K562 (cell line): Measurements from ENCODE around the gene RSRP1. TPM values are rescaled to one million over a fixed set of nuclear protein-coding genes. Genes with fewer than 3 reads are reported as not detected.

ENCODE experiments used
- BACH1 ChIP-seq: fragments of 200-800 bp; sonication (Bioruptor generic); IDR thresholded peaks from 2 replicates; pipeline ENCODE4 v1.6.1; 2016; ENCODE audit warnings: missing genetic modification characterization, missing compliant biosample characterization
- CC2D1A ChIP-seq: fragments of 450-650 bp; IDR thresholded peaks from 2 replicates; pipeline ENCODE4 v1.6.1; 2017; ENCODE audit warnings: mild to moderate bottlenecking
- CREBBP ChIP-seq: IDR thresholded peaks from one replicate; pipeline ENCODE4 v1.6.1; 2012; ENCODE audit warnings: low read depth, mild to moderate bottlenecking, control low read depth, inconsistent platforms, low read length
- FOXK1 ChIP-seq: sonication (generic); formaldehyde crosslinking; IDR thresholded peaks from 2 replicates; pipeline ENCODE4 v1.8.0; 2022; ENCODE audit warnings: missing genetic modification reagents, mild to moderate bottlenecking, borderline replicate concordance
- KDM1A ChIP-seq, 2 experiments: fragments of 450-650 bp; IDR thresholded peaks; 2 replicates each; pipeline ENCODE4 v1.6.1; 2016; ENCODE audit warnings: mild to moderate bottlenecking in 2 of 2
- MNT ChIP-seq, 2 experiments: fragments of 450-650 bp; conservative IDR thresholded peaks; 2 replicates each; pipeline ENCODE4 v1.6.1; 2017; ENCODE audit warnings: mild to moderate bottlenecking in 2 of 2, moderate library complexity in 2 of 2
- POLR2AphosphoS2 ChIP-seq: IDR thresholded peaks from 2 replicates; pipeline ENCODE4 v1.6.1; 2012; ENCODE audit warnings: low read length, improper control_type of control experiment
- PRPF4 ChIP-seq: fragments of 200-400 bp; formaldehyde crosslinking; IDR thresholded peaks from one replicate; pipeline ENCODE4 v1.6.1; 2017; ENCODE audit warnings: low read length, low read depth, mild to moderate bottlenecking; ENCODE audit not compliant: insufficient read depth, poor library complexity, severe bottlenecking
- RBM25 ChIP-seq: fragments of 200-400 bp; formaldehyde crosslinking; IDR thresholded peaks from 2 replicates; pipeline ENCODE4 v1.6.1; 2018; ENCODE audit warnings: low read length, low read depth, moderate library complexity; ENCODE audit not compliant: severe bottlenecking
- RFX5 ChIP-seq: IDR thresholded peaks from 2 replicates; pipeline ENCODE4 v1.6.1; 2011; ENCODE audit warnings: low read depth, mild to moderate bottlenecking, improper control_type of control experiment, low read length
- SMARCA4 ChIP-seq: fragments of 450-650 bp; IDR thresholded peaks from 2 replicates; pipeline ENCODE4 v1.6.1; 2016
- polyA plus RNA-seq, 8 experiments: library from polyadenylated mRNA; depleted of rRNA in 4 of 8; stranded (reverse) in 5 of 8; unstranded in 3 of 8; fragments of >200 nt; fragmentation: Nextera tagmentation in 2 of 8; fragmentation: Illumina TruSeq in 1 of 8; extraction: Ambion mirVana in 2 of 8; extraction: Trizol in 1 of 8; gene quantifications; 2 replicates each; pipeline versions ENCODE4 v1.2.1 to v1.2.3, GENCODE V29; 2011 to 2014; ENCODE audit warnings: inconsistent platforms in 1 of 8, missing spikeins in 1 of 8
- total RNA-seq, 7 experiments: library from RNA; depleted of rRNA in 6 of 7; stranded (reverse); fragments of >200 nt in 6 of 7; fragmentation: Illumina TruSeq in 2 of 7; extraction: Trizol in 2 of 7; gene quantifications; 2 replicates each; pipeline versions ENCODE4 v1.2.1 to v1.2.3, GENCODE V29; 2011 to 2021; ENCODE audit warnings: low replicate concordance in 1 of 7
- TF ChIP-seq, protein P1 (sequence below): fragments of 450-650 bp; formaldehyde crosslinking; IDR thresholded peaks from 2 replicates; pipeline ENCODE4 v1.4.0; 2020; ENCODE audit warnings: mild to moderate bottlenecking, moderate library complexity
- TF ChIP-seq, protein P2 (sequence below), 2 experiments: fragments of 250-450 bp in 1 of 2; fragments of 450-650 bp in 1 of 2; sonication (Bioruptor Pico) in 1 of 2; IDR thresholded peaks; 2 replicates each; pipeline versions ENCODE4 v1.6.1 to v1.8.0; 2016 to 2021; ENCODE audit warnings: mild to moderate bottlenecking in 2 of 2, moderate library complexity in 2 of 2, missing compliant biosample characterization in 1 of 2, missing genetic modification characterization in 1 of 2

Gene RSRP1
- total and polyA plus RNA-seq, 9 of the 15 experiments (the other 6 are each of a cell fraction or from before 2014, with no cell fraction given) = 27.2 to 283 (median 146) TPM

DNA sequence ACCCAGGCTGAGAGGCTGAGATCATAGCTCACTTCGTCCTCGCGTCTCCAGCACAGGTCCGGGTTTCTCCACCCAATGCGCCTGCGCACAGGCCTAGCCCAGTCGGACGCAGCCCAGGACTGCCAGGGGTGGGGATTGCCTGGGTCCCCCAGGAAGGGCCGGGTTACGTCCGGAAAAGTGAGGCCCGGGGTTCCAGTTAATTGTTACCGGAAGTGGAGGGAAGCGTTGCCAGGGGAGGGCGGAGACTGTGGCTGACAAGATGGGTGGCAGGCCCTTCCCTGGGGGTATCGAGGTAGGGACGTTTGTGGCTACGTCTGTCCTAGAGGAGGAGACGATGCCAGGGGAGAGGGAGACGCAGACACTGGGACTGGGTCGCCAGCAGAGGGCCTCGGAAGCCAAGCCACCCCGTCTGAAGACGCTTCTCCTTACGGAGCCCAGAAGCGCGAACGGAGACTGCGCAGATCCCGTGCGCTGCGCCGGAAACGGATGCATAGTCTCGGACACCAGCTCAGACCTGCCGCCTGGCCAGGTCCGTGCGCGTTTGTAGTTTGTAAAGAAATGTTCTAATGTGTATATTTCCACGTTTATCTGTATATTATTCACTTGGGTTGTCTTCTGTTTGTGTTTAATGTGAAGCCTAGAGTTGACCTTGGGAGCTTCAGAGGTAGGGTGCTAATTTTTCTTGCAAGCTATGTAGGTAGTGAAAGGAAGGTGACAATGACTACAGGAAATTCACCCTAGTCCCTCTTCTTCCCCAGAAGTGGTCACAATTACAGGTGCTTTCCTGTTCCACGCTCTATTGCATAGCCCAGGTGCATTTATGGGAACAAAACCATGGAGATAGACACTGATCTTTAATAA lies 7.3 kb downstream of the RSRP1 start (continued):
- TF ChIP-seq, protein P1, sequence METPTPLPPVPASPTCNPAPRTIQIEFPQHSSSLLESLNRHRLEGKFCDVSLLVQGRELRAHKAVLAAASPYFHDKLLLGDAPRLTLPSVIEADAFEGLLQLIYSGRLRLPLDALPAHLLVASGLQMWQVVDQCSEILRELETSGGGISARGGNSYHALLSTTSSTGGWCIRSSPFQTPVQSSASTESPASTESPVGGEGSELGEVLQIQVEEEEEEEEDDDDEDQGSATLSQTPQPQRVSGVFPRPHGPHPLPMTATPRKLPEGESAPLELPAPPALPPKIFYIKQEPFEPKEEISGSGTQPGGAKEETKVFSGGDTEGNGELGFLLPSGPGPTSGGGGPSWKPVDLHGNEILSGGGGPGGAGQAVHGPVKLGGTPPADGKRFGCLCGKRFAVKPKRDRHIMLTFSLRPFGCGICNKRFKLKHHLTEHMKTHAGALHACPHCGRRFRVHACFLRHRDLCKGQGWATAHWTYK (CRISPR knock-in tag) = peak; percentile 35
- no peak for TF ChIP-seq PRPF4
- TF ChIP-seq CREBBP = no peak
- TF ChIP-seq, protein P2, sequence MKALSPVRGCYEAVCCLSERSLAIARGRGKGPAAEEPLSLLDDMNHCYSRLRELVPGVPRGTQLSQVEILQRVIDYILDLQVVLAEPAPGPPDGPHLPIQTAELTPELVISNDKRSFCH (CRISPR knock-in tag; IDR thresholded peaks at IDR 0.05) = no peak
- TF ChIP-seq, protein P2 (tag; IDR thresholded peaks at IDR 0.05) = peak; percentile 74
- TF ChIP-seq KDM1A (IDR thresholded peaks at IDR 0.05) = no peak
- no peak for TF ChIP-seq RBM25
- TF ChIP-seq RFX5 = no peak
- TF ChIP-seq MNT (conservative IDR thresholded peaks at IDR 0.05) = peak; percentile 47 to 70; a peak in 2 of 4 replicates
- TF ChIP-seq BACH1 = no peak
- TF ChIP-seq SMARCA4 = 0 out of 2 replicates have a peak, but pooled peaks have one; percentile 24
- no peak for TF ChIP-seq FOXK1 (CRISPR knock-in tag)
- peak; percentile 97; the same call in 1 of the 2 replicates for TF ChIP-seq POLR2AphosphoS2
- TF ChIP-seq CC2D1A = peak; percentile 79
